A673 (cell line): Measurements from ENCODE around the gene ACTMAP. TPM values are rescaled to one million over a fixed set of nuclear protein-coding genes. Genes with fewer than 3 reads are reported as not detected.

Experiments used
- BruUV-seq: library from RNA; stranded (reverse); fragments of 400-500 nt; replicated peaks from 2 replicates; lab custom pipeline; 2021; lab: Mats Ljungman, UMichigan
- CTCF ChIA-PET: fragments of 300-600 bp; sonication (Branson Sonifier 250); formaldehyde crosslinking; loops from one replicate; lab custom pipeline; 2022; ENCODE audit warnings: antibody characterized with exemption; lab: Charles Lee
- POLR2A ChIA-PET: fragments of 300-600 bp; sonication (Branson Sonifier 250); formaldehyde crosslinking; loops from one replicate; lab custom pipeline; 2022; ENCODE audit warnings: antibody characterized with exemption; ENCODE audit not compliant: low non-redundant PET; lab: Charles Lee
- DNase-seq: peaks from one replicate; pipeline ENCODE4 v3.0.0-alpha.2; 2015; ENCODE audit warnings: low spot score
- H3K27ac ChIP-seq: fragments of 200-600 bp; sonication (generic); 2 replicates; pipeline ENCODE4 v1.5.1; 2016; ENCODE audit warnings: mixed run types, low read depth, mild to moderate bottlenecking, mixed read lengths, antibody characterized with exemption, low read length; ENCODE audit not compliant: poor library complexity, severe bottlenecking
- H3K27me3 ChIP-seq: fragments of 200-600 bp; sonication (generic); replicated peaks from 2 replicates; pipeline ENCODE4 v1.6.1; 2017; ENCODE audit warnings: mixed run types, low read depth, mild to moderate bottlenecking, mixed read lengths, antibody characterized with exemption, low read length; ENCODE audit not compliant: insufficient read depth, poor library complexity
- H3K36me3 ChIP-seq: fragments of 200-600 bp; sonication (generic); 2 replicates; pipeline ENCODE4 v1.6.1; 2016; ENCODE audit warnings: mixed run types, mild to moderate bottlenecking, mixed read lengths, antibody characterized with exemption, low read length; ENCODE audit not compliant: insufficient read depth, poor library complexity, severe bottlenecking
- H3K4me1 ChIP-seq: fragments of 200-600 bp; sonication (generic); 2 replicates; pipeline ENCODE4 v1.6.1; 2017; ENCODE audit warnings: mixed run types, mild to moderate bottlenecking, mixed read lengths, antibody characterized with exemption, low read length; ENCODE audit not compliant: insufficient read depth, poor library complexity, severe bottlenecking
- H3K4me3 ChIP-seq: fragments of 200-600 bp; sonication (generic); 2 replicates; pipeline ENCODE4 v1.5.1; 2016; ENCODE audit warnings: low read depth, mixed run types, mild to moderate bottlenecking, mixed read lengths, low read length; ENCODE audit not compliant: poor library complexity, severe bottlenecking
- H3K9me3 ChIP-seq: fragments of 200-600 bp; sonication (generic); 2 replicates; pipeline ENCODE4 v1.6.1; 2016; ENCODE audit warnings: mixed run types, low read depth, mild to moderate bottlenecking, mixed read lengths, antibody characterized with exemption, low read length; ENCODE audit not compliant: poor library complexity, severe bottlenecking
- EZH2 ChIP-seq: fragments of 200-600 bp; sonication (generic); IDR thresholded peaks from 2 replicates; pipeline ENCODE4 v1.6.1; 2017; ENCODE audit warnings: borderline replicate concordance, low read depth, mild to moderate bottlenecking, mixed read lengths, antibody characterized with exemption, low read length; ENCODE audit not compliant: poor library complexity, severe bottlenecking
- intact Hi-C: fragments of 100-400 bp; cut with micrococcal nuclease; formaldehyde crosslinking; loops from one replicate; pipeline ENCODE4 v1.10.0; 2022; ENCODE audit not compliant: unreplicated experiment
- total RNA-seq: library from RNA; stranded (reverse); gene quantifications from 2 replicates; pipeline ENCODE4 v1.2.3, GENCODE V29; 2021
- TF ChIP-seq, protein P1 (sequence below): fragments of 300-800, 200-600 bp; sonication (generic); conservative IDR thresholded peaks from 2 replicates; pipeline ENCODE4 v1.5.1; 2017; ENCODE audit warnings: low read depth, mild to moderate bottlenecking, antibody characterized with exemption, low read length, moderate library complexity, mixed read lengths

The ACTMAP gene
- total RNA-seq, 1 experiment from 2014 or later = 17.1 TPM

DNA sequence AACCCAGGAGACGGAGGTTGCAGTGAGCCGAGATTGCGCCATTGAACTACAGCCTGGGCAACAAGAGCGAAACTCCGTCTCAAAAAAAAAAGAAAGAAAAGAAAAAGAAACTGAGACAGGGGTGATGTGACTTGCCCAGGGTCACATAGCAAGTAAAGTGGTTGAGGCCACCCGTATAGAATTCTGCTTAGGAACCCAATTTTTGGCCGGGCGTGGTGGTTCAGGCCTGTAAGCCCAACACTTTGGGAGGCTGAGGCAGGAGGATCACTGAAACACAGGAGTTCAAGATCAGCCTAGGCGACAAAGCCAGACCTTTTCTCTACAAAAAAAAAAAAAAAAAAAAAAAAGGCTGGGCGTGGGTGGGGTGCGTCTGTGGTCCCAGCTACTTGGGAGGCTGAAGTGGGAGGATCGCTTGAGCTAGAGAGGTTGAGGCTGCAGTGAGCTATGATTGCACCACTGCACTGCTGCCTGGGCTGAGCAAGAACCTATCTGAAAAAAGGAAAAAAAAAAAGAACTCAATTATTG is 2.0 kb upstream of the ACTMAP start:
- intact Hi-C loops = no loop called here
- no peak for DNase-seq
- POLR2A ChIA-PET = no interaction called here
- BruUV-seq = no TSS peak
- H3K9me3 ChIP-seq = no peaks in the 10 kb centered on the region
- peaks cover 12% of the 10 kb centered on the region for H3K4me1 ChIP-seq
- TF ChIP-seq, protein P1, sequence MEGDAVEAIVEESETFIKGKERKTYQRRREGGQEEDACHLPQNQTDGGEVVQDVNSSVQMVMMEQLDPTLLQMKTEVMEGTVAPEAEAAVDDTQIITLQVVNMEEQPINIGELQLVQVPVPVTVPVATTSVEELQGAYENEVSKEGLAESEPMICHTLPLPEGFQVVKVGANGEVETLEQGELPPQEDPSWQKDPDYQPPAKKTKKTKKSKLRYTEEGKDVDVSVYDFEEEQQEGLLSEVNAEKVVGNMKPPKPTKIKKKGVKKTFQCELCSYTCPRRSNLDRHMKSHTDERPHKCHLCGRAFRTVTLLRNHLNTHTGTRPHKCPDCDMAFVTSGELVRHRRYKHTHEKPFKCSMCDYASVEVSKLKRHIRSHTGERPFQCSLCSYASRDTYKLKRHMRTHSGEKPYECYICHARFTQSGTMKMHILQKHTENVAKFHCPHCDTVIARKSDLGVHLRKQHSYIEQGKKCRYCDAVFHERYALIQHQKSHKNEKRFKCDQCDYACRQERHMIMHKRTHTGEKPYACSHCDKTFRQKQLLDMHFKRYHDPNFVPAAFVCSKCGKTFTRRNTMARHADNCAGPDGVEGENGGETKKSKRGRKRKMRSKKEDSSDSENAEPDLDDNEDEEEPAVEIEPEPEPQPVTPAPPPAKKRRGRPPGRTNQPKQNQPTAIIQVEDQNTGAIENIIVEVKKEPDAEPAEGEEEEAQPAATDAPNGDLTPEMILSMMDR = no peak
- no peak for TF ChIP-seq EZH2
- H3K27me3 ChIP-seq = no peaks in the 10 kb centered on the region
- peaks cover 25% of the 10 kb centered on the region for H3K36me3 ChIP-seq
- H3K4me3 ChIP-seq = peak overlapping the region; percentile 90
- H3K27ac ChIP-seq = peak overlapping the region; percentile 97
- CTCF ChIA-PET = no interaction called here

GRCh38 chr19:40750874-40751537 is 729 bp upstream of the ACTMAP start, which contains the start of gene SNRPA:
Gene SNRPA (plus strand): TSS chr19:40751203. CDS start chr19:40751409, 206 bp downstream.
- Histone ChIP-seq H3K9me3 (no peaks in the 10 kb centered on the region), H3K4me1 (peaks cover 8% of the 10 kb centered on the region), H3K27me3 (no peaks in the 10 kb centered on the region), H3K36me3 (peaks cover 11% of the 10 kb centered on the region), H3K27ac (peak within 1 kb of the TSS; percentile 97), H3K4me3 (peak within 1 kb of the TSS; percentile 90)
- no TSS peak for BruUV-seq
- ChIA-PET CTCF (interaction anchor here (1.0 to 1.1 kb wide), 2 partner anchors 28 to 56 kb away, joined by 3 to 4 read pairs; no protein-coding TSS in a partner anchor), POLR2A (interaction anchor here (0.7 kb wide), 2 partner anchors 27 to 112 kb away, joined by 3 read pairs; partner anchors contain the start of gene RAB4B)
- intact Hi-C loops = loop anchor here (1.0 to 2.0 kb wide), 2 partner anchors 27 to 48 kb away; partner anchors contain the start of genes EGLN2 and RAB4B
- peak; percentile 99 for DNase-seq
- no peak for TF ChIP-seq EZH2
- TF ChIP-seq, protein P1 = no peak

DNA sequence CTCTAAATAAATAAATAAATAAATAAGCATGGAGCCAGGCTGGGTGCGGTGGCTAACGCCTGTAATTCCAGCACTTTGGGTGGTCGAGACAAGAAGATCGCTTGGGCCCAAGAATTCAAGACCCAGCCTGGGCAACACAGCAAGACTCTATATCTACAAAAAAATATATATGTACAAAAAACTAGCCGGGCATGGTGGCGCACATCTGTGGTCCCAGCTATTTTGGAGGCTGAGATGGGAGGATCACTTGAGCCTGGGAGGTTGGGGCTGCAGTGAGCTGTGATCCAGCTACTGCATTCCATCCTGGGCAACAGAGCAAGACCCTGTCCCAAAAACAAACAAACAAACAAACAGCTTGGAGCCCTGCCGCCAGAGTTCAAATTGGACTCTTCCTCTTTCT is 2.7 kb downstream of the ACTMAP start:
- Histone ChIP-seq H3K36me3 (peaks cover under 1% of the 10 kb centered on the region), H3K9me3 (no peaks in the 10 kb centered on the region), H3K27ac (no peak overlapping the region), H3K4me1 (peaks cover 8% of the 10 kb centered on the region), H3K4me3 (no peak overlapping the region), H3K27me3 (no peaks in the 10 kb centered on the region)
- no peak for DNase-seq
- ChIA-PET CTCF (no interaction called here), POLR2A (no interaction called here)
- TF ChIP-seq, protein P1 = no peak
- no peak for TF ChIP-seq EZH2
- intact Hi-C loops = no loop called here
- no TSS peak for BruUV-seq
